Umbilical cord (tissue), 2 donors: ENCODE results near the gene SLC13A4. TPM values are rescaled to one million over a fixed set of nuclear protein-coding genes. Genes with fewer than 3 reads are reported as not detected.

Source experiments
- DNase-seq: peaks from one replicate; pipeline ENCODE4 v3.0.0-alpha.2; 2015; ENCODE audit warnings: low spot score
- total RNA-seq: library from RNA; depleted of rRNA; stranded (reverse); fragments of >200 nt; gene quantifications from one replicate; pipeline ENCODE4 v1.2.3, GENCODE V29; 2014; ENCODE audit warnings: low replicate concordance; ENCODE audit not compliant: insufficient read depth

The SLC13A4 gene
- total RNA-seq, 1 donor from 2014 or later, result 6.5 TPM

GRCh38 chr7:135718794-135719437 lies 9.1 kb downstream of the SLC13A4 start:
- DNase-seq, result peak; percentile 76

DNA sequence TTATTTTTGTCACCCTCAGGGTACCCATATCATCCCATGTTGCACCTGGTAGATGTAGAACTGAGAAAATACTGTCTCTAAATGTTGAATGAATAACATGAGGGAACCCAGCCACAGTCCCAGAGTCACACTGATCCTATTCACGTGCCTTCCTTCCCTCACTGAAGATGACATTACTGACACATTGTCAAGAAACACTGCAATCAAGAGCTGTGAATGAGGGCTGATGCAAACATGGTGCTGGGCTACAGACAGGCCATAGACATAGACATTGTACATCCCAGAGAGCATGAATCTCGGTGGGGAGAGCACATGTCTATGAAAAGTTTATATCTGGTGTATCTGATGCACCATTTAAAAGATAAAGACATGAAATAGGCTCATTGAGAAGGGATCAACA lies 9.8 kb downstream of the SLC13A4 start:
- DNase-seq, result no peak

GRCh38 chr7:135717693-135718092 lies 10.3 kb downstream of the SLC13A4 start:
- DNase-seq, result no peak

DNA sequence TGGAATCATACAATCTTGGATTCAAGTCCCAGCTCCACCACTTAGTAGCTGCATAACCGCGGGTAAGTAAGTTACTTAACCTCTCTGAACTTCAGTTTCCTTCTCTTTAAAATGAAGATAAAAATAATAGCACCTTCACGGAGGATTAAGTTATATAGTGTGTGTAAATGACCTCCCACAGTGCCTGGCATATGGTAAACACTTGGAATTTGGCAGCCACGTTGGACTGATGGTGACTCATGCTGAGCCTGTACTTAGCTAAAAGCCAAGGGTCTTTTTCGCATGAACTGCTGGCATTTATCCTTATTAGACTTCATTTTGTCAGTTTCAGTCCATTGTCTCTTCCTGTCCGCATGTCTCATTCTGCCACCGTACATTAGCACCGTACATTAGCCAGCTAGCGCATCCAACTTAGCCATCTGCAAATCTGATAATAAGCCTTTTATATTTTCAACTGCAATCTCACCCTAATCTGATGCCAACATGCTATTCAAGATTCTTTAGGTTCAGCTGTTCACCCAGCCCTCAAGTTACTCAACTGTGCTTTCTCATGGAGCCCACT lies 11.2 kb downstream of the SLC13A4 start:
- DNase-seq, result no peak

- DNase-seq, result no peak
Observed at GRCh38 chr7:135715673-135716072, 12.3 kb downstream of the SLC13A4 start.

DNA sequence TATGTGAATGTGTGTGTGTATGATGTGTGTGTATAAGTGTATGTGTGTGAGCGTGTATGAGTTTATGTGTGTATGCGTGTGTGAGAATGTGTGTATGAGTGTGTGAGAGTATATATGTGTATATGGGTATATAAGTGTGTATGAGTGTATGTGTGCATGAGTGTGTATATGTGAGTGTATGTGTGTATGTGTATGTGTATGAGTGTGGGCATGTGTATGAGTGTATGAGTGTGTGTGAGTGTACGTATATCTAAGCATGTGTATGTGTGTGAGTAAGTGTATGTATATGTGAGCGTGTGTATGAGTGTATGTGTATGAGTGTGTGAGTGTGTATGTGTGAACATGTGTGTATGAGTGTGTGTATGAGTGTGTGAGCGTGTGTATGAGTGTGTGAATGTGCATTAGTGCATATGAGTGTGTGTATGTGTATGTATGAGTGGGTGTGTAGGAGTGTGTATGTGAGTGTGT lies 12.9 kb downstream of the SLC13A4 start:
- no peak for DNase-seq

- DNase-seq, result no peak
Observed at GRCh38 chr7:135714534-135715009, 13.4 kb downstream of the SLC13A4 start.

DNA sequence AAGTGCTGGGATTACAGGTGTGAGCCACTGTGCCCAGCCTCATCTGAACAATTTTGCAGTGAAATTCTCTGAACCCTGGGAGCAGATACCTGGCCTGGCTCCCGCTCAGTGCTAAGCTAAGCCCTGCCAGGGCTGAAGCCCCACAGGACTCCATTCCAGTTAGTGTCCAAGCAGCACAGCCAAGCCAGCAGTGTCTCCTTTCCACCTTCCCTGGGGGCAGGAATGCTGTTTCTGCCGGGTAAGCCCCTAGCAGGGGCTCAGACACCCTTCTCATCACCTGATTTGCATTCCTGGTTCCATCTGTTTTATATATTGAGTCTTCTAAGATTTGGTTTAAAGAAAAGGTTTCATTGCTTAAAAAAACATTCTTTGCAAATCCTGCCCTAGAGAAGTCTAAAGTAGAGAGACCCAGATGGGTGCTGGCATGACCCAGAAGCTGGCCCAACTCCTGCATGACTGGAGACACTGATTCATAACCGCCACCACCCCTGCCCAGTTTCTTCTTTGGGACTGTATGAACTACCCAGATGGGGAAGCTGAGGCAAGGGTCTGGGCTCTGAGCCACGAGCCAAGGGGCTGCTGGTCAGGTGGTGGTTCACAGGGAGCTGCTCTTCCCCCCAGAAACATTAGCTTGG lies 14.0 kb downstream of the SLC13A4 start:
- no peak for DNase-seq

GRCh38 chr7:135712796-135713195 lies 15.2 kb downstream of the SLC13A4 start:
- DNase-seq, result no peak

DNA sequence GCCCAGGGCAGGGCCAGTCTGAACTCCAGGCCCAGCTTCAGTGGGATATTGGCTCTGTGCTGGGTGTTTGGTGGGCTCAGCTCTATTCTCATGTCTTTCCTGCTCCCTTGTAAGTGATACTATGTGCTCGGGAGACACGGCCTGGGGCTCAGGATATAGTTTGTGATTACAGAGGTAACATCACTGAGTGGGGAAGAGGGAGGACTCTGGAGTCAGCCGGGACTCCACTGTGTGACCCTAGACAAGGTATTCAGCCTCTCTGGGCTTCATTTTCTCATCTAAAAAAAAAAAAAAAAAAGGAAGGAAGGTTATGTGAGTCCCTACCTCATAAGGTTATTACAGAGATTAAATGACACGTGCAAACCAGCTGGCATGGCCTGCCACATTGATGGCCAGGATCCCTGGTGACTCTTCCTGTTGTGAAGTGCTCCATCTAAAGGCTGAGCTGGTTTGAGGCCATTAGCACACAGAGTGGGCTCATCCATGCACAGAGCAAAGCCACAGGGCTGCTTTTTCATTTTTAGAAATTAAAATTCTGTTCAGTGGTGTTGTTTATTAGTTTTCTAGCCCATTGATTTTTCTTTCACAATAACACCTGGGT lies 15.7 kb downstream of the SLC13A4 start:
- no peak for DNase-seq

GRCh38 chr7:135711139-135711469 lies 16.9 kb downstream of the SLC13A4 start:
- no peak for DNase-seq

GRCh38 chr7:135710417-135711138 lies 17.4 kb downstream of the SLC13A4 start:
- no peak for DNase-seq

- DNase-seq, result no peak
Observed at GRCh38 chr7:135709508-135709907, 18.5 kb downstream of the SLC13A4 start.

GRCh38 chr7:135708041-135708440 lies 19.9 kb downstream of the SLC13A4 start:
- DNase-seq, result no peak

DNA sequence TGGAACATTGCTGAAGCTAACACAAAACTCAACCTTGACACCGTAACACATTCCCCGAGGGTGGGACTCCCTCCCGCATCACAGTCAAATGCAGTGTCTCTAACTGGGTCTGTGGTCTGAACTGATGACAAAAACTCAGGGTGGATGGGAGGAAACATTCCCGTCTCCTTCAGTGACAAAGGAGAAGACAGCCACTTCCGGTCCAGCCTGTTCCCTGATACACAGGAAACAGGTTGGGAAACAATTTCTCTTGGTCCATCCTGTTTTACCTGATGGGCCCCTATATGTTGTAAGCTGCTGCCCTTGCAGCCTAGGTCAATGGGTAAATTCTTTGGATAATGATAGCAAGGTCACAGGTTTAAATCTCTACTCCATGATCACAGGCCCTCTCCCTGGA lies 20.4 kb downstream of the SLC13A4 start:
- DNase-seq, result no peak

GRCh38 chr7:135706858-135707569 lies 21.0 kb downstream of the SLC13A4 start:
- DNase-seq, result no peak

- DNase-seq, result no peak
Observed at GRCh38 chr7:135706038-135706742, 21.8 kb downstream of the SLC13A4 start.

DNA sequence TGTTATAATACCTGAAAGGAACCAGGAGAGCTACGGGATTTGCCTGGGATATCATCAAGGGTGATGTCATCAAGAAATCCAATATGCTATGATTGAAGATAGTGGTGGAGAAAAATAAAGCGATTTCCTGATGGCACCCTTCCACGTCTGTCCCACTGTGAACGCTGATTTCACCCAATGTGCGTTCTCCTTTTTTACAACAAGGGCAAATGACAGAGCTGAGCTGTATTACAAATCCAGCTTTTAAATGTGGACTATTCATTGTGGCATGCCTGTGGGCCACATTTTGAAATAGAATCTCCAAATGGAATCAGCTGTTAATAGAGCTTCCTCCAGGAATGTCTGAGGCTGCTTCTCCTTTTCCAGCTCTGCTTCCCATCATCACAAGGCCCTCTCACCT lies 23.3 kb downstream of the SLC13A4 start:
- no peak for DNase-seq

DNA sequence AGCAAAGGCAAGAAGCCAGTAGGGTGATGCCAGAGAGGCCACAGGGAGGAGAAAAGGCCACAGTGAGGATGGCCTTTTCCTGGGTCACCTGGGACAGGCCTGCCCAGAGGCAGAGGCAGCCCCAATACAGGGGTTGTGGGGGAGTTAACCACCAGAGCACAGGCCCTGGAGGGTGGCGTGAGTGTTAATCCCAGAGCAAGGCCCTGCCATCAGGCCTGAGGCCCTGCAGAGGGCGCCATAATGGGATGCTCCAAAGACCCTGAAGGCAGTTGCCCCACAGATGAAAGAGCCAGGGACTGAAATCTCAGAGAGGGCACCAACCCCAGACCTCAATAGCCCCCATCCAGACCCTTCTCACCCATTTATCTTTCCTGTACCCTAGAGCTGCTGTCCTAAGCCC lies 23.9 kb downstream of the SLC13A4 start:
- no peak for DNase-seq

- DNase-seq, result no peak
Observed at GRCh38 chr7:135697276-135698049, 30.5 kb downstream of the SLC13A4 start.
